Right ventricle myocardium inferior (tissue), 1 donor: ENCODE data around the gene NFRKB. TPM values are rescaled to one million over a fixed set of nuclear protein-coding genes. Genes with fewer than 3 reads are reported as not detected.
A peak's percentile ranks its signal among the peaks of the same experiment; 100 is the strongest.
"Not testable (repeated sequence)": the region's sequence is repeated elsewhere in the genome, so short reads cannot be mapped to it uniquely, and the experiment has no call there.

Experiments used
- ATAC-seq: fragments of 200-7000 bp; cut with Tn5 transposase; one replicate; pipeline ENCODE4 v1.9.1; 2020; ENCODE audit warnings: mild to moderate bottlenecking, moderate library complexity
- DNase-seq: peaks from one replicate; pipeline ENCODE4 v3.0.0; 2021; ENCODE audit errors: missing footprints
- intact Hi-C: fragments of 100-400 bp; cut with DNase I; formaldehyde crosslinking; loops from one replicate; pipeline ENCODE4 v1.11.0; 2022
- total RNA-seq: library from RNA; stranded (reverse); fragmentation: NEBNext Ultra II Directional; extraction: Animal tissue kit (Norgen Biotek cat#: 25700); gene quantifications from one replicate; pipeline ENCODE4 v1.2.1, GENCODE V29; 2021
- donor health status: DM: no; HTN: yes; CAD: no; lungs with severe emphysema.

The NFRKB gene
- total RNA-seq, 1 donor from 2014 or later = 11.5 TPM

DNA sequence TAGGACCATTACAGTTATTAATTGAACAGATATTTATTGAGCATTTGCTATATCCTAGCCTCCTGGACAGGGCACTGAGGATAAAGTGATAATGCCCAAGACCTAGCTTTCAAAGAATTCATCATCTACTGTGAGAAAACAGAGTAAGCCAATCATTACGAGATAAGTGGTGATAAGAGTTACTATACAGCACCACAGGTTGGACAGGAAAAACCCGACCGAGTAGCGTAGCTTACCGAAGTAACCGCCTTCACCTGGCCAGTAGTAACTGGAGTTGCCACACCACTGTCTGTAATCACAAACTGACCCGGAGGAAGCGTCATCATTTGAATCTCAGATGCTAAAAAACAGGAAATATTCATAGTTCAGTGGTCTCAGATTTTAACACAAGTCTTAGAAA, 10.0 kb upstream of the NFRKB start:
- intact Hi-C loops = no loop called here
- ATAC-seq (no peak), DNase-seq (no peak)

- DNase-seq (no peak), ATAC-seq (no peak)
- intact Hi-C loops = loop anchor here (5.0 kb wide), 1 partner anchor 171 kb away; the partner anchor contains the start of gene APLP2
Measured at GRCh38 chr11:129896062-129896461, 684 bp upstream of the NFRKB start.

GRCh38 chr11:129894278-129895125, 876 bp downstream of the NFRKB start:
- DNase-seq (no peak), ATAC-seq (peak; percentile 9)
- intact Hi-C loops = loop anchor here (5.0 kb wide), 1 partner anchor 173 kb away; the partner anchor contains the start of gene APLP2

GRCh38 chr11:129888451-129888850, 6.9 kb downstream of the NFRKB start:
- intact Hi-C loops = no loop called here
- ATAC-seq (no peak), DNase-seq (no peak)

- DNase-seq = no peak
- intact Hi-C loops = no loop called here
Measured at GRCh38 chr11:129885381-129885780, 10.0 kb downstream of the NFRKB start.

DNA sequence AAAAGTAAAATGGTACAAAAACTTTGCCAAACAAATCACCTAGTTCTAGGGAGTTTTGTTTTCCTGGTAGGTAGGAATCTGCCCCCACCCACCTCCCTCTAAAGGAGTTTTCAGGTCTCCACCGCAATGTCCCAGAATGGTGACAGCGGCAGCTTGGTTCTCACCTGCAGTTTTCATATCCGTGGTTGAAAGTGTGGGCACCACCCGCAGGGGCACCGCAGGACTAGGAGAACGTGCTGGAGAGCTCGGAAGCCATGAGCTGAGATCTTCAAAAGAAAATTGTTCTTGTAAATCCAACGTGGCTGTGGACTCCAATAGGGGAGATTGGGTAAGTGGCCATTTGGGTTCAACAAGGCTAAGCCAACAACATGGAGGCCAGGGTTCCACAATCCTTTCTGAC, 10.8 kb downstream of the NFRKB start:
- intact Hi-C loops = no loop called here
- no peak for ATAC-seq
- no peak for DNase-seq

More at GRCh38 chr11:129885381-129885780, 10.0 kb downstream of the NFRKB start:
- ATAC-seq = no peak

DNA sequence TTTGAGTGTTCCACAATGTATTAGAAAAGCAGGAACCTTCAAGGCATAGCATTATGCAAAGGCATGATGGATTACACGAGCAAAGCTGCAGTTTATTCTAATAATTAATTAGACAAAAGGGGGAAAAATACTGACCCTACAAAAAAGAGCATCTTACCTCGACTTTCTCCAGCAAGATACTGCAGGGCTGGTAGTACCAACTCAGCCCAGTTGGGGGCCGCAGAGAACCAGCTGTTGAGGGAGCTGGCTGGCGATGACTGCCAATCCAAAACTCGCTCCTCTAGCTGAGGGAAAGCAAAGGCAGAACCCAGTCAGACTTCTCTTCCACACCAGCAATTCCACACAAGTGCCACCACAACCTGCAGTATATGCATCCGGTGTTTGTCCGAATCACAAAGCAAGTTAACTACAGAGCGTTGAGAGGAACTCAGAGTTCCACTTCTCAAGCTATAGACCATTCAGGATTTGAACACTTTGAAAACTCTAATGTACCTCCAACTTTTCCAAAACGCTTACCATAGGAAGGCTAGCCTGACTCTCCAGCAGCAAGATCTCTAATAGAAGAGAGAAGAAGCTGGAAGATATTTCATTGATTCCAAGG, 13.7 kb downstream of the NFRKB start:
- no peak for ATAC-seq
- DNase-seq = no peak
- intact Hi-C loops = no loop called here

GRCh38 chr11:129880311-129880710, 15.1 kb downstream of the NFRKB start:
- DNase-seq = no peak
- ATAC-seq = no peak
- intact Hi-C loops = no loop called here

GRCh38 chr11:129871914-129872313, 23.5 kb downstream of the NFRKB start:
- DNase-seq (no peak), ATAC-seq (peak; percentile 43)
- intact Hi-C loops = no loop called here

DNA sequence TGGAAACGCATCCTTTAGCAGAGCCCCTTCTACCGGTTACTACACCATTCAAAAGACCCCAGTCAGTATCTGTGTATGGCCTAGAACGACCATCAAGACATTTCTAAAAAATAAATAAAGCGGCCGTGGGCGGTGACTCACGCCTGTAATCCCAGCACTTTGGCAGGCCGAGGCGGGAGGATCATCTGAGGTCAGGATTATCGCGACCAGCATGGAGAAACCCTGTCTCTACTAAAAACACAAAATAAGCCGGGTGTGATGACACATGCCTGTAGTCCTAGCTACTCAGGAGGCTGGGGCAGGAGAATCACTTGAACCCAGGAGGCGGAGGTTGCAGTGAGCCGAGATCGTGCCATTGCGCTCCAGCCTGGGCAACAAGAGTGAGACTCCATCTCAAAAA, 26.8 kb downstream of the NFRKB start:
- ATAC-seq, intact Hi-C loops, DNase-seq: not testable (repeated sequence)

GRCh38 chr11:129866311-129866710, 29.1 kb downstream of the NFRKB start:
- intact Hi-C loops = no loop called here
- DNase-seq (no peak), ATAC-seq (no peak)

DNA sequence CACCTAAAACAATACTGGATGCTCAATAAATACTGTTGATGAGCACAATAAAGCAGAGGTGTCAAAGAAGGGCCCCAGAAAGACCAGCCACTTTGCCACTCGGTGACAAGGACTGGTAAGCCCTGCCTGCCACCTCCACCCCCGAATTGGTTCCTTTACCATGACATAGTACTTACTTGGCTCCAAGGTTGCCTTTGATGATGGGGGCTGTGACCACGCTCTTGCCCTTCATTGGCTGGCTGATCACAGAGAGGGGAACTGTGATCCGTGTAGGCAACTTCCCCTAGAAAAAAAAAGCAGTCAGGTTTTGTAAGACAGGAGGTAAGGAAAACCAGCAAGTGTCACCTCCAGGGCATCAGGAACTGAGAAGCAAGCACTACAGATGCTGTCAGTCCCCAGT, 29.7 kb downstream of the NFRKB start:
- no peak for DNase-seq
- intact Hi-C loops = no loop called here
- ATAC-seq = no peak

DNA sequence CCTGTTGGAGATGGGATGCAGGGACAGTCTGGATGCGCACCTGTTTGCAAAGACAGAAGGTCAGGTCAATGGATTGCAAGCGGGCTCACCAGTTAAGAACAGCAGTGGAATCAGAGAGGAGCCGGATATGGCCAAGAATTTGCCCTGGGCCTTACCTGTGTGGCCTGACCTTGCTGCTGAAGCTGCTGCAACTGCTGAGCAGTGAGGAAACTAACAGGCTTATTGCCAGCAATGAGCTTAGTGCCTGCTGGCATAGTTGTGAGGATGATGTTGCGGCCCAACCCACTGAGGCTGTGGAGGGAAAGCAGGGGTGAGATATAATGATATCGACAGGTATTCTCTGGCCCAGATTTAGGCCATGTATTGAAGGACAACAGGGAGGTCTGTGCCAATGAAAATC, 30.6 kb downstream of the NFRKB start:
- DNase-seq (no peak), ATAC-seq (no peak)
- intact Hi-C loops = no loop called here

DNA sequence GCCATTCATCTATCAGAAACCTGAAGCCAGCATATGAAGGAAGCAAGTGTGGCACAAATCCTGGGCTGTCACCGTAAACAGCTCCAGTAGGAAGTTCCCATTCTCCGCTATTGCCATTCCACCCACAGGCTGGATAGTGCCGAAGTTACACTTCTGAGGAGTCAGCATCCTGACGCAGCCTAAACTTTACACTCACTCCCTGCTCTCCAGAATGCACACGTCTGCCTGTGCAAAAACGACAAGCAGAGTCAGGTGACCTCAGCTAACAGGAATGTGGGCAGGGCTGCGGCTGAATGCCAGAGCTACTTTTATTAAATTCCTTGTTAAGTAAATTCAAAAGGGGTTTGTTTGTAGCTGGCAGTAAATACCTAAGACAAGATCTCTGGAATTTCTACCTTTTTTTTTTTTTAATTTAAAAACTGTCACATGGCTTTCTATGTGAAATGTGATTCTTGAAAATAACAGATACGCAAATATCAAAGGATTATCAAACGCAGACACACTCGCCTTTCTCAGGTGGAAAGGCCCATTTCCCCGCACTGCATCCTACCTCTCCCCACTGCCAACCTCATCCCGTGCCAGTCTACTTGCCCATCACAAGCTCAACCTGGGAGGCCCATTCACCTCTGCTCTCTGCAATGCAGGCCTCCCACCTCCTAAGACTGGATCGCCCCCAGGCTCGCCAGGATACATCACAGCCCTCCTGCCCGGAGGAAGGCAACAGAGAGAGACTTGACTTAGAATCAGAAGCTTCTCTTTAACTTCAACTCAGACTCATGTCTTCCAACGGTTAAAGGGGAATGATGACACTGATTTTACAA, 33.5 kb downstream of the NFRKB start:
- intact Hi-C loops = no loop called here
- ATAC-seq (peak; percentile 71), DNase-seq (peak; percentile 72)

GRCh38 chr11:129856036-129856435, 39.3 kb downstream of the NFRKB start:
- intact Hi-C loops = no loop called here
- DNase-seq (no peak), ATAC-seq (no peak)

- DNase-seq (no peak), ATAC-seq (no peak)
- intact Hi-C loops = no loop called here
Measured at GRCh38 chr11:129855086-129855485, 40.3 kb downstream of the NFRKB start.

GRCh38 chr11:129854232-129854805, 41.1 kb downstream of the NFRKB start:
- ATAC-seq (peak; percentile 31), DNase-seq (no peak)
- intact Hi-C loops = no loop called here

DNA sequence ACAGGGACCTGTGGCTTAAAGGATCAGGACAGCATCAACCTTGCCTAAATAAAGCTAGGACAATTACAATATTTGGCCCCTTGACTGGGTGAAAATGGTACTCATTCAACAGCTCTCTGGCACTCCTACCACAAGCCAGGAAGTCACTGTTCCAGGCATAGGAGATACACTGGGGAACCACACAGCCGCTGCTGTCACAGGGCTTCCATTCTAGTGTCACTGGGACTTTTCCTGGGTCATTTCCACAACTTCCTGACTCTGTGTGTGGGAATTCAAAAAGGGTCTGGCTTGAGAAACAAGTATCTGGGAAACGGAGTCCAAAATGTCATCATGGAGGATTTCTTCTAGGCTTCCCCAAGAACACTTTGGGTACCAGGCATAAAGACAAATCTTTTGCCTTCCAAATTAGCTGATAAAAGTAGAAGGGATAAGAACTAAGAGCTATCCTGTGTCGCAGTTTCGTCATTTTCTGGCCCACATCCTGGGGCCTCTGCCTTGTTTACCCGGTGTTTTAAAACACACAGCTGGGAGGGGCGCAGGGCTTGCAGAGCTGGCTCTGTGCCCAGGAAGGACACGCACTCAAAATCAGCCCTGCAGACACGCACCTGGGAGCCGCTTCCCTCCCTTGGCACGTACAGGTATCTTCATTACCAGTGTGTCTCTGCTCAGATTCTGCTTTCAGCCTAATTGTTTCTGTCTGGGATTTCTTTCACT, 41.7 kb downstream of the NFRKB start:
- no peak for ATAC-seq
- no peak for DNase-seq
- intact Hi-C loops = no loop called here
